Measurements from ENCODE around the gene SGCE.
"Not testable (repeated sequence)": the region's sequence is repeated elsewhere in the genome, so short reads cannot be mapped to it uniquely, and the experiment has no call there.

The SGCE gene
- total RNA-seq = 0.19 to 1.9 (median 1.0) reads per million in 3 donors

- Histone ChIP-seq H3K4me1 (ENCODE audit: control insufficient read depth, insufficient read depth, low read length, poor library complexity, severe bottlenecking) (peaks cover 11% of the 10 kb centered on the region), H3K27ac (ENCODE audit: insufficient read depth, low read length, poor library complexity, severe bottlenecking) (no peak within 1 kb of the TSS), H3K27me3 (replicated peaks; ENCODE audit: control insufficient read depth, insufficient read depth, low read length, poor library complexity, severe bottlenecking) (peaks cover 23% of the 10 kb centered on the region), H3K36me3 (ENCODE audit: control insufficient read depth, insufficient read depth, low read length) (no peaks in the 10 kb centered on the region), H3K9me3 (ENCODE audit: control insufficient read depth, low read length) (no peaks in the 10 kb centered on the region), H3K4me3 (ENCODE audit: insufficient read depth, low read depth, low read length, poor library complexity, severe bottlenecking) (peak within 1 kb of the TSS; percentile 52)
- peak in 2 of 3 donors; percentile 16 to 24 for DNase-seq
Measured at GRCh38 chr7:94655848-94656657, at the start of gene SGCE. TSS of gene SGCE (minus strand) at chr7:94656133. CDS start at chr7:94656098, 35 bp downstream.

GRCh38 chr7:94705155-94706021 lies 49.5 kb upstream of the SGCE start:
- not testable (repeated sequence) for H3K27ac ChIP-seq (ENCODE audit: insufficient read depth, low read length, poor library complexity, severe bottlenecking); H3K4me3 ChIP-seq (ENCODE audit: insufficient read depth, low read depth, low read length, poor library complexity, severe bottlenecking); H3K4me1 ChIP-seq (ENCODE audit: control insufficient read depth, insufficient read depth, low read length, poor library complexity, severe bottlenecking); H3K36me3 ChIP-seq (ENCODE audit: control insufficient read depth, insufficient read depth, low read length); H3K27me3 ChIP-seq (replicated peaks; ENCODE audit: control insufficient read depth, insufficient read depth, low read length, poor library complexity, severe bottlenecking); DNase-seq; H3K9me3 ChIP-seq (ENCODE audit: control insufficient read depth, low read length)

- no peaks in the 10 kb centered on the region for H3K36me3 ChIP-seq (ENCODE audit: control insufficient read depth, insufficient read depth, low read length)
- no peak overlapping the region for H3K4me3 ChIP-seq (ENCODE audit: insufficient read depth, low read depth, low read length, poor library complexity, severe bottlenecking)
- DNase-seq = no peak
- H3K4me1 ChIP-seq (ENCODE audit: control insufficient read depth, insufficient read depth, low read length, poor library complexity, severe bottlenecking) = no peaks in the 10 kb centered on the region
- no peak overlapping the region for H3K27ac ChIP-seq (ENCODE audit: insufficient read depth, low read length, poor library complexity, severe bottlenecking)
- no peaks in the 10 kb centered on the region for H3K27me3 ChIP-seq (replicated peaks; ENCODE audit: control insufficient read depth, insufficient read depth, low read length, poor library complexity, severe bottlenecking)
- no peaks in the 10 kb centered on the region for H3K9me3 ChIP-seq (ENCODE audit: control insufficient read depth, low read length)
Measured at GRCh38 chr7:94701555-94701973, 45.6 kb upstream of the SGCE start.

- Histone ChIP-seq H3K27ac (ENCODE audit: insufficient read depth, low read length, poor library complexity, severe bottlenecking) (no peak overlapping the region), H3K36me3 (ENCODE audit: control insufficient read depth, insufficient read depth, low read length) (no peaks in the 10 kb centered on the region), H3K27me3 (replicated peaks; ENCODE audit: control insufficient read depth, insufficient read depth, low read length, poor library complexity, severe bottlenecking) (no peaks in the 10 kb centered on the region), H3K4me3 (ENCODE audit: insufficient read depth, low read depth, low read length, poor library complexity, severe bottlenecking) (no peak overlapping the region), H3K4me1 (ENCODE audit: control insufficient read depth, insufficient read depth, low read length, poor library complexity, severe bottlenecking) (no peaks in the 10 kb centered on the region), H3K9me3 (ENCODE audit: control insufficient read depth, low read length) (no peaks in the 10 kb centered on the region)
- DNase-seq = no peak
Measured at GRCh38 chr7:94700926-94701554, 45.1 kb upstream of the SGCE start.

GRCh38 chr7:94698275-94698674 lies 42.3 kb upstream of the SGCE start:
- no peaks in the 10 kb centered on the region for H3K9me3 ChIP-seq (ENCODE audit: control insufficient read depth, low read length)
- no peak overlapping the region for H3K27ac ChIP-seq (ENCODE audit: insufficient read depth, low read length, poor library complexity, severe bottlenecking)
- no peaks in the 10 kb centered on the region for H3K4me1 ChIP-seq (ENCODE audit: control insufficient read depth, insufficient read depth, low read length, poor library complexity, severe bottlenecking)
- H3K27me3 ChIP-seq (replicated peaks; ENCODE audit: control insufficient read depth, insufficient read depth, low read length, poor library complexity, severe bottlenecking) = no peaks in the 10 kb centered on the region
- H3K36me3 ChIP-seq (ENCODE audit: control insufficient read depth, insufficient read depth, low read length) = no peaks in the 10 kb centered on the region
- no peak overlapping the region for H3K4me3 ChIP-seq (ENCODE audit: insufficient read depth, low read depth, low read length, poor library complexity, severe bottlenecking)
- DNase-seq = no peak

GRCh38 chr7:94697035-94697974 lies 41.4 kb upstream of the SGCE start:
- no peak for DNase-seq
- Histone ChIP-seq H3K36me3 (ENCODE audit: control insufficient read depth, insufficient read depth, low read length) (no peaks in the 10 kb centered on the region), H3K27me3 (replicated peaks; ENCODE audit: control insufficient read depth, insufficient read depth, low read length, poor library complexity, severe bottlenecking) (no peaks in the 10 kb centered on the region), H3K9me3 (ENCODE audit: control insufficient read depth, low read length) (no peaks in the 10 kb centered on the region), H3K4me1 (ENCODE audit: control insufficient read depth, insufficient read depth, low read length, poor library complexity, severe bottlenecking) (no peaks in the 10 kb centered on the region), H3K4me3 (ENCODE audit: insufficient read depth, low read depth, low read length, poor library complexity, severe bottlenecking) (no peak overlapping the region), H3K27ac (ENCODE audit: insufficient read depth, low read length, poor library complexity, severe bottlenecking) (no peak overlapping the region)

- Histone ChIP-seq H3K4me3 (ENCODE audit: insufficient read depth, low read depth, low read length, poor library complexity, severe bottlenecking) (no peak overlapping the region), H3K9me3 (ENCODE audit: control insufficient read depth, low read length) (no peaks in the 10 kb centered on the region), H3K27ac (ENCODE audit: insufficient read depth, low read length, poor library complexity, severe bottlenecking) (no peak overlapping the region), H3K36me3 (ENCODE audit: control insufficient read depth, insufficient read depth, low read length) (no peaks in the 10 kb centered on the region), H3K4me1 (ENCODE audit: control insufficient read depth, insufficient read depth, low read length, poor library complexity, severe bottlenecking) (no peaks in the 10 kb centered on the region), H3K27me3 (replicated peaks; ENCODE audit: control insufficient read depth, insufficient read depth, low read length, poor library complexity, severe bottlenecking) (no peaks in the 10 kb centered on the region)
- DNase-seq = no peak
Measured at GRCh38 chr7:94687810-94688209, 31.9 kb upstream of the SGCE start.

DNA sequence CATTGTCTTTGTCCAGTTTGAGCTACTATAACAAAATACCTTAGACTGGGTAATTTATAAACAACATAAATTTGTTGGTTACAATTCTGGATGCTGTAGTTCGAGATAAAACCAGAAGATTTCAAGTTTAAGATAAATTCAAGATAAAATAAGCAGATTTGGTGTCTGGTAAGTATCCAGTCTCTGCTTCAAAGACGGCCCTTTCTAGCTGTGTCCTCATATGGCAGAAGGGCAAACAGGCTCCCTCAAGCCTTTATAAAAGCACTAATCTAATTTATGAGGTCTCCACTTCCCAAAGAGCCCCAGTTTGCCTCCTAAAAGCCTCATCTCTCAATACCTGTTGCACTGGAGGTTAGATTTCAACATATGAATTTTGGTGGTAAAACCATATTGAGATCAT lies 31.1 kb upstream of the SGCE start:
- Histone ChIP-seq H3K27ac (ENCODE audit: insufficient read depth, low read length, poor library complexity, severe bottlenecking) (no peak overlapping the region), H3K4me3 (ENCODE audit: insufficient read depth, low read depth, low read length, poor library complexity, severe bottlenecking) (no peak overlapping the region), H3K9me3 (ENCODE audit: control insufficient read depth, low read length) (no peaks in the 10 kb centered on the region), H3K27me3 (replicated peaks; ENCODE audit: control insufficient read depth, insufficient read depth, low read length, poor library complexity, severe bottlenecking) (no peaks in the 10 kb centered on the region), H3K4me1 (ENCODE audit: control insufficient read depth, insufficient read depth, low read length, poor library complexity, severe bottlenecking) (no peaks in the 10 kb centered on the region), H3K36me3 (ENCODE audit: control insufficient read depth, insufficient read depth, low read length) (no peaks in the 10 kb centered on the region)
- no peak for DNase-seq

GRCh38 chr7:94683066-94683465 lies 27.1 kb upstream of the SGCE start:
- H3K9me3 ChIP-seq (ENCODE audit: control insufficient read depth, low read length) = no peaks in the 10 kb centered on the region
- H3K27me3 ChIP-seq (replicated peaks; ENCODE audit: control insufficient read depth, insufficient read depth, low read length, poor library complexity, severe bottlenecking) = no peaks in the 10 kb centered on the region
- H3K4me1 ChIP-seq (ENCODE audit: control insufficient read depth, insufficient read depth, low read length, poor library complexity, severe bottlenecking) = no peaks in the 10 kb centered on the region
- DNase-seq = no peak
- H3K4me3 ChIP-seq (ENCODE audit: insufficient read depth, low read depth, low read length, poor library complexity, severe bottlenecking) = no peak overlapping the region
- H3K36me3 ChIP-seq (ENCODE audit: control insufficient read depth, insufficient read depth, low read length) = no peaks in the 10 kb centered on the region
- no peak overlapping the region for H3K27ac ChIP-seq (ENCODE audit: insufficient read depth, low read length, poor library complexity, severe bottlenecking)
